Coronary artery (tissue), 2 donors: ENCODE data around the gene CFAP299.

Experiments
- DNase-seq: peaks from one replicate; pipeline ENCODE4 v3.0.0-alpha.2; 2017; ENCODE audit warnings: low spot score
- H3K27ac ChIP-seq, 2 donors: fragments of 200-600 bp; sonication (generic); one replicate each; pipeline ENCODE4 v1.5.1; 2016 to 2019
- H3K4me3 ChIP-seq: fragments of 200-600 bp; sonication (generic); 2 replicates; pipeline ENCODE4 v1.5.1; 2016; ENCODE audit warnings: mild to moderate bottlenecking, moderate library complexity
- CTCF ChIP-seq: fragments of 200-600 bp; sonication (generic); IDR thresholded peaks from one replicate; pipeline ENCODE4 v1.5.1; 2019; ENCODE audit warnings: antibody characterized with exemption

The CFAP299 gene

GRCh38 chr4:80385397-80386280 is 50.1 kb downstream of the CFAP299 start:
- Histone ChIP-seq H3K4me3 (no peak overlapping the region), H3K27ac (no peak overlapping the region)
- TF ChIP-seq CTCF, result no peak
- DNase-seq, result no peak

- no peak for TF ChIP-seq CTCF
- Histone ChIP-seq H3K27ac (no peak overlapping the region), H3K4me3 (no peak overlapping the region)
- no peak for DNase-seq
Measured at GRCh38 chr4:80386281-80386886, 50.9 kb downstream of the CFAP299 start.

- H3K4me3 ChIP-seq, result no peak overlapping the region
- DNase-seq, result no peak
- H3K27ac ChIP-seq, result no peak overlapping the region
- no peak for TF ChIP-seq CTCF
Measured at GRCh38 chr4:80387390-80388283, 52.1 kb downstream of the CFAP299 start.

GRCh38 chr4:80388284-80388607 is 52.7 kb downstream of the CFAP299 start:
- no peak for DNase-seq
- no peak overlapping the region for H3K4me3 ChIP-seq
- H3K27ac ChIP-seq, result no peak overlapping the region
- no peak for TF ChIP-seq CTCF

- Histone ChIP-seq H3K4me3 (no peak overlapping the region), H3K27ac (no peak overlapping the region)
- no peak for DNase-seq
- TF ChIP-seq CTCF, result no peak
Measured at GRCh38 chr4:80390178-80390577, 54.6 kb downstream of the CFAP299 start.

- no peak for TF ChIP-seq CTCF
- Histone ChIP-seq H3K27ac (no peak overlapping the region), H3K4me3 (no peak overlapping the region)
- no peak for DNase-seq
Measured at GRCh38 chr4:80393246-80393969, 57.9 kb downstream of the CFAP299 start.
